ENCODE data around the gene ANO1.

DNA sequence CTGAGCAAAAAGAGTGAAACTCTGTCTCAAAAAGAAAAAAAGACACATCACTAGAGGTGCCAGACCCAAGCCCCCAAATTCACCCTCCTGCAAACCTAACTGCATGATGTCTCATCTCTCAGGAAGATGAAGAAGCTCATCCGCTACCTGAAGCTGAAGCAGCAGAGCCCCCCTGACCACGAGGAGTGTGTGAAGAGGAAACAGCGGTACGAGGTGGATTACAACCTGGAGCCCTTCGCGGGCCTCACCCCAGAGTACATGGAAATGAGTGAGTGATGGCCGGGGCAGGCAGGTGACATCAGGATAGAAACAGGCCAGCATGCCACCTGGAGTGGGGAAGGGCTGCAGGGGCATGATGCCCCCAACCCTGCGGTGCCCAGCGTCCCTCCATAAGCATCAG, 89.0 kb downstream of the ANO1 start:
- no peak for TF ChIP-seq ZFP3 (CRISPR knock-in tag; IDR thresholded peaks at IDR 0.05)
- TF ChIP-seq, protein P1, sequence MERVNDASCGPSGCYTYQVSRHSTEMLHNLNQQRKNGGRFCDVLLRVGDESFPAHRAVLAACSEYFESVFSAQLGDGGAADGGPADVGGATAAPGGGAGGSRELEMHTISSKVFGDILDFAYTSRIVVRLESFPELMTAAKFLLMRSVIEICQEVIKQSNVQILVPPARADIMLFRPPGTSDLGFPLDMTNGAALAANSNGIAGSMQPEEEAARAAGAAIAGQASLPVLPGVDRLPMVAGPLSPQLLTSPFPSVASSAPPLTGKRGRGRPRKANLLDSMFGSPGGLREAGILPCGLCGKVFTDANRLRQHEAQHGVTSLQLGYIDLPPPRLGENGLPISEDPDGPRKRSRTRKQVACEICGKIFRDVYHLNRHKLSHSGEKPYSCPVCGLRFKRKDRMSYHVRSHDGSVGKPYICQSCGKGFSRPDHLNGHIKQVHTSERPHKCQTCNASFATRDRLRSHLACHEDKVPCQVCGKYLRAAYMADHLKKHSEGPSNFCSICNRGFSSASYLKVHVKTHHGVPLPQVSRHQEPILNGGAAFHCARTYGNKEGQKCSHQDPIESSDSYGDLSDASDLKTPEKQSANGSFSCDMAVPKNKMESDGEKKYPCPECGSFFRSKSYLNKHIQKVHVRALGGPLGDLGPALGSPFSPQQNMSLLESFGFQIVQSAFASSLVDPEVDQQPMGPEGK (CRISPR knock-in tag; IDR thresholded peaks at IDR 0.05; ENCODE audit: borderline replicate concordance), result no peak
- TF ChIP-seq ZFP30 (CRISPR knock-in tag; IDR thresholded peaks at IDR 0.05), result no peak
- no peak for TF ChIP-seq ZNF8 (CRISPR knock-in tag; IDR thresholded peaks at IDR 0.05)
- TF ChIP-seq SNAI2 (CRISPR knock-in tag; IDR thresholded peaks at IDR 0.05), result no peak
- TF ChIP-seq, protein P2, sequence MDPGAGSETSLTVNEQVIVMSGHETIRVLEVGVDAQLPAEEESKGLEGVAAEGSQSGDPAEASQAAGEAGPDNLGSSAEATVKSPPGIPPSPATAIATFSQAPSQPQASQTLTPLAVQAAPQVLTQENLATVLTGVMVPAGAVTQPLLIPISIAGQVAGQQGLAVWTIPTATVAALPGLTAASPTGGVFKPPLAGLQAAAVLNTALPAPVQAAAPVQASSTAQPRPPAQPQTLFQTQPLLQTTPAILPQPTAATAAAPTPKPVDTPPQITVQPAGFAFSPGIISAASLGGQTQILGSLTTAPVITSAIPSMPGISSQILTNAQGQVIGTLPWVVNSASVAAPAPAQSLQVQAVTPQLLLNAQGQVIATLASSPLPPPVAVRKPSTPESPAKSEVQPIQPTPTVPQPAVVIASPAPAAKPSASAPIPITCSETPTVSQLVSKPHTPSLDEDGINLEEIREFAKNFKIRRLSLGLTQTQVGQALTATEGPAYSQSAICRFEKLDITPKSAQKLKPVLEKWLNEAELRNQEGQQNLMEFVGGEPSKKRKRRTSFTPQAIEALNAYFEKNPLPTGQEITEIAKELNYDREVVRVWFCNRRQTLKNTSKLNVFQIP (CRISPR knock-in tag; IDR thresholded peaks at IDR 0.05; ENCODE audit: borderline replicate concordance, low read depth), result no peak
- TF ChIP-seq ISL1 (CRISPR knock-in tag; IDR thresholded peaks at IDR 0.05), result no peak
- no peak for TF ChIP-seq CREB5 (CRISPR knock-in tag; IDR thresholded peaks at IDR 0.05; ENCODE audit: low read depth)
- no peak for TF ChIP-seq TOX (CRISPR knock-in tag; IDR thresholded peaks at IDR 0.05; ENCODE audit: borderline replicate concordance)
- TF ChIP-seq BACH2 (CRISPR knock-in tag; IDR thresholded peaks at IDR 0.05; ENCODE audit: borderline replicate concordance), result no peak
- TF ChIP-seq ARNTL (CRISPR knock-in tag; IDR thresholded peaks at IDR 0.05; ENCODE audit: borderline replicate concordance, low read depth), result no peak
- no peak for TF ChIP-seq TCF4 (CRISPR knock-in tag; IDR thresholded peaks at IDR 0.05; ENCODE audit: borderline replicate concordance)

Measured in SK-N-SH treated with all-trans-retinoic acid at 6 μM for 48 hours (cell line).